B cell (primary cell): ENCODE results near the gene CD80.

ENCODE experiments used
- CTCF ChIP-seq: fragments of 200-600 bp; IDR thresholded peaks from one replicate; pipeline ENCODE4 v1.8.0; 2022; ENCODE audit warnings: antibody characterized with exemption, mild to moderate bottlenecking
- EZH2 ChIP-seq: IDR thresholded peaks from 2 replicates; pipeline ENCODE4 v1.6.1; 2012; ENCODE audit warnings: borderline replicate concordance, low read depth, mild to moderate bottlenecking, moderate library complexity, low read length; ENCODE audit not compliant: insufficient read depth, poor library complexity, severe bottlenecking

GRCh38 chr3:119571230-119571629 is 11.8 kb upstream of the CD80 start:
- TF ChIP-seq CTCF (no peak), EZH2 (no peak)
